Measurements from ENCODE around the gene RFX5.
A peak's percentile ranks its signal among the peaks of the same experiment; 100 is the strongest.
"Not testable (repeated sequence)": the region's sequence is repeated elsewhere in the genome, so short reads cannot be mapped to it uniquely, and the experiment has no call there.

Gene RFX5

GRCh38 chr1:151362308-151363155 lies 15.5 kb upstream of the RFX5 start:
- DNase-seq (ENCODE audit: low read depth in 2 of 2) = no peak

- no peak for DNase-seq (ENCODE audit: low read depth in 2 of 2)
Observed at GRCh38 chr1:151361883-151362282, 14.8 kb upstream of the RFX5 start.

DNA sequence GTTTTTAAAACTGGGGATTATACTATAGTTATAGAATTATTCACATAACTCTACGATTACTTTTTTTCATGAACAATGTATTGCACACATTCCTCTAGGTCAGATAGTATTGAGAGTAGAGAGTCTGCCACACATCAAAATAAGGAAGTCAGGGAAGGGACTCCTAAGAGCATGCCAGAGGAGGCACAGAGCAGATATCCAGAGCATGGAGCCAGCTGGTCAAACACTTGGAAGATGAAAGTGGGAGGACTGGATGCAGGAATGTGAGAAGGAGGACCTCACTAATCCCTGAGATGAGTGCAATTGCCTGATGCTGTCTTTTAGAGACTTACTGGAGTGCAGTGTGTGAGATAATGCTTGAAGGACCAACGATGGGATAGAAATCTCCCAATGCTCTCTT lies 9.6 kb upstream of the RFX5 start:
- no peak for DNase-seq (ENCODE audit: low read depth in 2 of 2)

- DNase-seq (ENCODE audit: low read depth in 2 of 2) = no peak
Observed at GRCh38 chr1:151352021-151352718, 5.1 kb upstream of the RFX5 start.

- not testable (repeated sequence) for DNase-seq (ENCODE audit: low read depth in 2 of 2)
Observed at GRCh38 chr1:151350323-151350722, 3.3 kb upstream of the RFX5 start.

- no peak for DNase-seq (ENCODE audit: low read depth in 2 of 2)
Observed at GRCh38 chr1:151347523-151348246, 633 bp upstream of the RFX5 start.

- no peak for DNase-seq (ENCODE audit: low read depth in 2 of 2)
Observed at GRCh38 chr1:151346082-151346768, 827 bp downstream of the RFX5 start.

DNA sequence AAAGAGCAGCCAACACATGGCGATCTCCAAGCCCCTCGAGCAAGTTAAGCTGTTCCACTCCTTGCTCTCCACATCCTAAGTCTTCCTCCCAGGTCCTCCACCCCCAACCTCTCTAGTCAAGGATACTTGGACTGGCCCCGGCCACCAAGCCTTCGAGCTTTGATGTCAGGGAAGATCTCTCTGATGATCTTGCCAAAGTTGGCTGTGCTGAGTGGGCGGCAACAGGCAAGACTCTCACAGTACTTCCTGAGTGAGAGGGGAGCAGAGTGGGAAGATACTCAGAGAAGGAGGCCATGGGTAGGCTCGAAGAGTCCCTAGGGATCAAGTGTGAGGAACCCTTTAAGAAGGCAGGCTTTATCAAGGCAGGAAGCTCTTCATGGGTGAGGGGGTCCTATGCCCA lies 2.8 kb downstream of the RFX5 start:
- DNase-seq (ENCODE audit: low read depth in 2 of 2) = no peak

GRCh38 chr1:151343587-151343986 lies 3.5 kb downstream of the RFX5 start:
- DNase-seq (ENCODE audit: low read depth in 2 of 2) = no peak

- no peak for DNase-seq (ENCODE audit: low read depth in 2 of 2)
Observed at GRCh38 chr1:151342569-151342968, 4.5 kb downstream of the RFX5 start.

DNA sequence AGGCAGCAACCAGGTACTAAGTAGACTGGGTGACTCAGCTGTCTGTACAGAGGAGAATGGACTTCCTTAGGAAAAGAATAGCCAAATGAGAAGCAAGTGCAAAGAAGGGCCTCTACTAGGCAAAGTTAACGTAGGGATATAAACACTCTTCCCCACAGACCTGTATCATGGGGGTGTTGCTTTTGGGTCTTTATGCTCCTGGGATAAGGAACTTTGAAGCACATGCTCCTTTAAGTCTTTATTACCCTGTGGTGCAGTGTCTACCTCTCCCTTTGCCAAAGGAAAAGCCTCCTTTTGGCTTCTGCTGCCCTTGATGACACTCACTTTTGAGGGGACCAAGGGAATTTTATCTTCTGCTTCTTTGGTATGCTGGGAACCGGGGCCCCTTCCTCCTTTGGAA lies 5.0 kb downstream of the RFX5 start:
- no peak for DNase-seq (ENCODE audit: low read depth in 2 of 2)

DNA sequence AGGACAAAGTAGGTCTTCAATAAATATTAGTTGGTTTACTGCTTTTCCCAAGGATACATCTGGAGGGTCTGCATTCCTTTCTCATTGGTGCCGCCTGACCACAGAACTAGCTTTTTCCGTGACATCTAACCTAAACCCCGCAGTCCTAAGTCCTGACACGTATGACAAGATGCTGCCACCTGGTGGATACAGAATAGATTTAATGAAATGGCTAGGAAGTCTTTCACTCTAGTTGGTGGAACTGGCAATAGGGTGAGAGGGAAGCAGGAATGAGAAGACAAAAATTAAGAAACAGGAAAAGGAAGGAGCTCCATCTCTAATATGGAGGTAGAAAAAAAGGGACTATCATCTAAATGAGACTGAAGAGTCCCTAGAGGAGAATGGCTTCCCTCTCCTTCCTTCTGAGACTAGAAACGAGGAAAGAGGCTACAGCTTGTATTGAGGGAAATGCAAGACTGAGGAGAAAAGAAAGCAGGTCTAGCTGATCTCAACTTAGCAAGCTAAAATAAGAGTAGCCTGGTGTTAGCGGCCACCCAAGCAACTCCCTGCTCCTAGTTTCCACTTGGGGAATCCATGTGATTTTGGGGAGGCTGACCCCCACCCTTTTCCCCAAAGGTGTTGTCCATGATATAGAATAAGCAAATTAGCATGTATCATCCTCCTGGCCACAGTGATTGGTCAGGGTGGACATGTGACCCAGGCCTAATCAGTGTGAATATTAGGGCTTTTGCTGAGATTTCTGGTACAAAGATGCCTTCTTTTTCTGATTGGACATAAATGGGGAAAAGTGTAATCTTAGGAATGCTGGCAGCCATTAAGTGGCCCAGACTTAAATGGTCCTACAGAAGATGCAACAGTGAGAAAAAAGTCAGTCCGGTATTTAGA lies 5.9 kb downstream of the RFX5 start:
- DNase-seq (ENCODE audit: low read depth in 2 of 2) = peak; percentile 24 to 33

DNA sequence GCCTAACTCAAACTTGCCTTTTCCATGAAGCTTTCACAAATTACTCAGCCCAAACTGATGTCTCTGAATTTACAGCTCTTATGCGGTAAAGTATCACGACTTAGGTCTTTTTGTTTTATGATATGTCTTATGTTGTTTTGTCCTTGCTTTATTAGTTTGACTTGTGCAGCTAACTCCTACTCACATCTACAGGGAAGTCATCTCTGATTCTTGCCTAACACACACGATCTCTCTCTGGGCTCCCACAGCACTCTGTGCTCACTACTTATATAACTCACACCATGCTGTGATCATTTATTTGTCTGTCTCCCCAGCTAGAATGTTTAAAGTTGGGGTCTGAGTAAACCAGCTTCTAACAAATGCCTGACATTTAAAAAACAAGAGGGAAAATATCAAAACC lies 10.5 kb downstream of the RFX5 start:
- DNase-seq (ENCODE audit: low read depth in 2 of 2) = no peak

DNA sequence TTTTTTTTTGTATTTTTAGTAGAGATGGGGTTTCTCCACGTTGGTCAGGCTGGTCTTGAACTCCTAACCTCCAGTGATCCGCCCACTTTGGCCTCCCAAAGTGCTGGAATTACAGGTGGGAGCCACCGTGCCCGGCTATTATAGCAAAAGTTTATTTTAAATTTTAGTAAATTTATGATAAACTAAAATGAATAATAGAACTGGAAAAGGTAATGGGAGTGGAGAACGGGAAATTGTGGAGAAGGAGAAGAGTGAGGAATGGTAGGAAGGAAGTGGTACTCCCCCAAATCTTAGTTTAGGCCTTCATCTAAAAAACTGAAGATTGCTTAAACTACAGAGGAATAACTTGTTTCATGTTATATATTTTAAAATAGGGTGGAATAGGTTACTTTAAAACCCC lies 12.2 kb downstream of the RFX5 start:
- no peak for DNase-seq (ENCODE audit: low read depth in 2 of 2)

- DNase-seq (ENCODE audit: low read depth in 2 of 2) = no peak
Observed at GRCh38 chr1:151327903-151328674, 19.0 kb downstream of the RFX5 start.

DNA sequence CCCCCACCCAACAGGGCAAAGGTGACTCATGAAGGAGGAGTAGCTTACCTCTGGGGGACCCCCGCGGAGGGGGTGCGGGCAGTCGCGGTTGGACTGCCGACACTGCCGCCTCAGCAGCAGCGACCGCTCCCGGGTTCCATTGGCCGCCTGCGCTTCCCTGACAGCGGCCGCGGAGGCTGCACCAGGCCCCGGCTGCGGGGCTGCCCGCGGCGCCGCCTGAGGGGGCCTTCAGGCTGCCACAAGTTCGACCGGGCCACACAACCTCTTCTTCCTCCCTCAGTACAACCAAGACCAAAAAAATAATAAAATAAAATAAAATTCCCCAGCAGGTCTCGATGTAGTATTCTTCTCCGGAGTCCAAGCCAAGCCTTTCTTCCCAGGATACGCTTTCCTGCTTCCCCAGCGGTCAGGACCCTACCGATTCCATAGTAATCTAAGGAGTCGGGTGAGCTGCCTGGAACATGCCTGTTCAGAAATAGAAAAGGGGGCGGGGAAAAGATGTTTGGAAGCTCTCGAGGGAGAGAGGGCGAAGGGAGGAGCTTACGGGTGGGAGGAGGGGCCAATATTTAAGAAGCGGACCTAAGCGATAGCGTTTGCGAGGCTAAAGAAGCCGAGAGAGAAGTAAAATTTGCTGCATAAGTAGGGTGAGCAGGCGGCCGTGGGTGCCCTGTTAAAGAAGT lies 19.7 kb downstream of the RFX5 start, which contains the start of gene PI4KB:
Gene PI4KB, minus strand, starts transcription at position 194 of the 680 bp plus-strand sequence. CDS start 10,935 bp downstream, outside the sequence.
- DNase-seq (ENCODE audit: low read depth in 2 of 2) = peak; percentile 76 to 83

GRCh38 chr1:151326619-151327222 lies 20.3 kb downstream of the RFX5 start:
- DNase-seq (ENCODE audit: low read depth in 2 of 2) = peak; percentile 42

GRCh38 chr1:151325646-151326429 lies 21.2 kb downstream of the RFX5 start:
- DNase-seq (ENCODE audit: low read depth in 2 of 2) = no peak

Measured in stimulated activated CD8-positive, alpha-beta memory T cell treated with anti-CD3 and anti-CD28 coated beads, Interleukin-7, amount 100 ng/mL, for 4 hours (primary cell).